HG03442 (cell line): ENCODE measurements around the gene CFAP97.
"Not testable (repeated sequence)": the region's sequence is repeated elsewhere in the genome, so short reads cannot be mapped to it uniquely, and the experiment has no call there.

Experiments used
- ATAC-seq: cut with Tn5 transposase; IDR thresholded peaks from one replicate; pipeline ENCODE4 v1.9.1; 2021; ENCODE audit warnings: mild to moderate bottlenecking, moderate library complexity; ENCODE audit not compliant: unreplicated experiment

CFAP97 gene

GRCh38 chr4:185142912-185143600, 60.7 kb downstream of the CFAP97 start, which contains the start of gene SLC25A4:
Gene SLC25A4 (plus strand): TSS chr4:185143266. CDS start chr4:185143373, 107 bp downstream.
- ATAC-seq, result peak; percentile 93

GRCh38 chr4:185142564-185142911, 61.3 kb downstream of the CFAP97 start:
- ATAC-seq, result no peak

GRCh38 chr4:185141777-185142176, 62.0 kb downstream of the CFAP97 start:
- ATAC-seq, result no peak

GRCh38 chr4:185139736-185140135, 64.1 kb downstream of the CFAP97 start:
- ATAC-seq, result no peak

GRCh38 chr4:185138161-185138560, 65.6 kb downstream of the CFAP97 start:
- no peak for ATAC-seq

- no peak for ATAC-seq
Observed at GRCh38 chr4:185137233-185137925, 66.4 kb downstream of the CFAP97 start.

GRCh38 chr4:185134307-185134869, 69.4 kb downstream of the CFAP97 start:
- ATAC-seq, result peak; percentile 77

GRCh38 chr4:185128272-185129119, 75.3 kb downstream of the CFAP97 start:
- peak; percentile 41 for ATAC-seq

GRCh38 chr4:185127021-185127925, 76.5 kb downstream of the CFAP97 start:
- ATAC-seq, result no peak

GRCh38 chr4:185124006-185124405, 79.8 kb downstream of the CFAP97 start:
- ATAC-seq, result no peak

- peak; percentile 73 for ATAC-seq
Observed at GRCh38 chr4:185122681-185123345, 81.0 kb downstream of the CFAP97 start.

GRCh38 chr4:185120631-185120946, 83.2 kb downstream of the CFAP97 start:
- ATAC-seq, result no peak

GRCh38 chr4:185119927-185120630, 83.7 kb downstream of the CFAP97 start:
- no peak for ATAC-seq

GRCh38 chr4:185119467-185119866, 84.3 kb downstream of the CFAP97 start:
- ATAC-seq, result not testable (repeated sequence)

GRCh38 chr4:185118876-185119275, 84.9 kb downstream of the CFAP97 start:
- no peak for ATAC-seq

GRCh38 chr4:185117300-185117934, 86.4 kb downstream of the CFAP97 start:
- no peak for ATAC-seq

GRCh38 chr4:185115827-185116232, 88.0 kb downstream of the CFAP97 start:
- no peak for ATAC-seq

GRCh38 chr4:185113340-185113739, 90.5 kb downstream of the CFAP97 start:
- ATAC-seq, result no peak

- ATAC-seq, result no peak
Observed at GRCh38 chr4:185112104-185112503, 91.7 kb downstream of the CFAP97 start.
